Occipital lobe (tissue), 2 donors: ENCODE data around the gene MRPL20. TPM values are rescaled to one million over a fixed set of nuclear protein-coding genes. Genes with fewer than 3 reads are reported as not detected.
A peak's percentile ranks its signal among the peaks of the same experiment; 100 is the strongest.
"Not testable (repeated sequence)": the region's sequence is repeated elsewhere in the genome, so short reads cannot be mapped to it uniquely, and the experiment has no call there.

Experiments
- DNase-seq: peaks from one replicate; lab custom pipeline; 2025; lab: John Stamatoyannopoulos, UW
- total RNA-seq: library from RNA; depleted of rRNA; stranded (reverse); fragments of >200 nt; gene quantifications from one replicate; pipeline ENCODE4 v1.2.3, GENCODE V29; 2014

Gene MRPL20
- total RNA-seq, 1 donor from 2014 or later: 50.4 TPM

DNA sequence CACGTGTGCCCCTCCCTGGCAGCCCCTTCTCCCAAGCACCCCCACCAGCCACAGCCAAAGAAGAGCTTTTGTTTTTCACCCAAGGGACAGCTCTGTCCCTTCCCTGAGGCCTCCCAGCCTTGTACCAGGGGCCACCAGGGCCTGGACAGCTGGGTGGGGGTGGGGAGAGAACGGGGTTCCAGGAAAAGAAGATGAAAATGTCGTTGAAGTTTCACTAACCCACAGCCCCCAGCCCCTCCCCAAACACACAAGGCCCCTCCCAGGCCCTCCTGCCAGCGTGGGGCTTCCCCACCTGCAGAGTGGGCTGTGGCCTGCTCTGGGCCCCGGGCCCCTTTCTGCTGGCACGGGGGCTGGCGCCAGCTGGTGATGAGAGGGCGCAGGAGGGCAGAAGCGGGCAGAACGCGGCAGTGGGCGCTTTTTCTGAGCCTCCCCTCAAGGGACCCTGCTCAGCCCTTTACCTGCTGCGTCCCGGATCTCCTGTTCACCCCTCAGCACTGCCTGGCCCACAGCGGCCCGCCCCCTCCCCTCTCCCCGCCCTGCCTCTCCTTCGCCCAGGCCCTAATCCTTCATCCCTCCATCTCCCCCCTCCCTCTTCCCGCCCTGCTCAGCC lies 19.5 kb upstream of the MRPL20 start:
- DNase-seq: peak; percentile 61

DNA sequence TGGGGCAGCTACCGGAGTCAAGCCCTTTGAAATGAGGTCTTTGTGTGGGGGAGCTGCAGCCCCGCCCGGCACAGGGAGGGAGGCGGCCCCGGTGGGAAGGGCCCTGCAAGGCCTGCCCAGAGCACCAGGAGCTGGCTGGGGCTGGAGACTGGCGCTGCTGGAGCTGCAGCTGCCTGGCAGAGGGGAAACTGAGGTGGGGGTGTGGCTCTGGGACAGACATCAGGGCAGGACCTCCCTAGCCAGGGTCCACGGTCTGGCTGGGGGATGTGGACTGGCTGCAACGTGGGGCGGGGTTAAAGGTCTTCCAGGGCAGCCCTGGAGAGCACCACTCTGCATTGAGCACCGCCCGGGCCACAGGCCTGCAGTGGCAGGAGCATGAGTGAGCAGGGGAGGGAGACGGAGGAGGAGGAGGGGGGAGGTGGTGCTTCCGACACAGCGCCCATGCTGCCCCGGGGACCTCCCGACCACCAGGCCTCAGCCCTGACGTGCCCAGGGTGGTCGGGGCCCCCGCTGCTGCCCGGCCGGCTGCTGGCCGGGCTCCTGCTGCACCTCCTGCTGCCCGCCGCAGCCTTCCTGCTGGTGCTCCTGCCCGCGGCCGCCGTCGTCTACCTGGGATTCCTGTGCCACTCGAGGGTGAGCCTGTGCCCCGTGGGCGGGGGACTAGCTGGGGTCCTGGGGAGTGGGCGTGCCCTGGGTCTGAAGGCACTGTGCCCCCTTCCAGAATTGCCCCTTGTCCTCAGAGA lies 18.8 kb upstream of the MRPL20 start:
- DNase-seq: peak; percentile 64

DNA sequence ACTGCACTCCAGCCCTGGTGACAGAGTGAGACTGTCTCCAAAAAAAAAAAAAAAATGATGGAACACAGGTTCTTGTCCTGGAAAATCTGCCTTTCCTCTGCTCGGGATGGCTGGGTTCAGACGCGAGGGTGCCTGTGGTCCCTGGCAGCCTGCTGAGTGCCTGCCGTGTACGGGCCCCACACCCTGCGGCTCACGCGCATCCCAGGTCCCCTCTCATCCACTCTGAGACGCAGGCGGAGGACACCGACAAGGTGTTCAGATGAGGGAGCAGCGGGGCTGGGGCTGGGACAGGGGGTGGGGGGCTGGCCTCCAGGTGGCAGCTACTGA lies 18.3 kb upstream of the MRPL20 start:
- DNase-seq: no peak

DNA sequence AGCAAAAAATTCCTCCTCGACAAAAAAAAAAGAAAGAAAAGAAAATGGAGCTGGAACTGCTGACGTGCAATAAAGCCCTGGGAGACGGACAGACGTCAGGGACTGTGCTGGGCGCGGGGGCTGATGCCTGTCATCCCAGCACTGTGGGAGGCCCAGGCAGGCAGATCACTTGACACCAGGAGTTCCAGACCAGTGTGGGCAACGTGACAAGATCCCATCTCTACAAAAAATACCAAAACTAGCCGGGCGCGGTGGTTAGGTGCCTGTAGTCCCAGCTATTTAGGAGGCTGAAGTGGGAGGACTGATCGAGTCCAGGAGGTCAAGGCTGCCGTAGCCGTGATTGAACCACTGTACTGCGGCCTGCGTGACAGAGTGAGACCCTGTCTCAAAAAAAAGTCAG lies 17.6 kb upstream of the MRPL20 start:
- no peak for DNase-seq

DNA sequence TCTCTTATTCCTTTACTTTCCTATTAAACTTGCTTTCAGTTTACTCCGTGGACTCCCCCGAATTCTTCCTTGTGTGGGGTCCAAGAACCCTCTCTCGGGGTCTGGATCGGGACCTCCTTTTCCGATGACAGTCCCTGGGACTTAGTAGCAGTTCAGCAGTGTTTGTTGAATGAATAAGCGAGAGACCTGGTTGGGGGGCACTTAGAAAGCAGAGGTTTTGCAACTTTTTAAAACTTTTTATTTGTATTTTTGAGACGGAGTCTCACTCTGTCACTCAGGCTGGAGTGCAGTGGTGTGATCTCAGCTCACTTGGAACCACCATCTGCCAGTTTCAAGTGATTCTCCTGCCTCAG lies 16.1 kb upstream of the MRPL20 start:
- DNase-seq: no peak

DNA sequence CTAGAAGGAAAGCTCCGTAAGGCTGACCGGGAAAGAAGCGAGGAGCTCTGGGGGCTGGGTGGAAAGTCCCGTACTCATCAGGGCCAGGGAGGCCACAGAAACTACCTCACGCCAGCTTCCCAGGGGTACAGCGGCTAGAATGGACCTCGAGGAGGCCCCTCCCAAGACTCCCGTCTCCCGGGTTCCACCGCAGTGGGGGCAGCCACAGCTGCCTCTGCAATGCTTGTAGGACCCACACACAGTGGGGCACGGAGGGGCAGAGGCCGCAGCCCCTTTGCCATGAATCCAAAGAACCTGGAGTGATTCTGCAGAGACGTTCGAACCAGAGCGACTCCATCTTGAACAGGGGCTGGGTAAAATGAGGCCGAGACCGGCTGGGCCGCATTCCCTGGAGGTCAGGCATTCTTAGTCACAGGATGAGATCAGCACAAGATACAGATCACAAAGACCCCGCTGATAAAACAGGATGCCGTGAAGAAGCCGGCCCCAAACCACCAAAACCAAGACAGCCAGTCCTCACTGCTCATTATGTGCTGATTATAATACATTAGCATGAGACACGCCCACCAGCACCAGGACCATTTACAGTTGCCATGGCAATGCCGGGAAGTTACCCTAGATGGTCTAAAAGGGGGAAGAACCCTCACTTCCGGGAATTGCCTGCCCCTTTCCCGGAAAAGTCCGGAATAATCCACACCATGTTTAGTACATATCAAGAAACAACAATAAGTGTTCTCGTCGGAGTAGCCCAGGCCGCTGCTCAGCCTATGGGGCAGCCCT lies 15.6 kb upstream of the MRPL20 start:
- DNase-seq: no peak

DNA sequence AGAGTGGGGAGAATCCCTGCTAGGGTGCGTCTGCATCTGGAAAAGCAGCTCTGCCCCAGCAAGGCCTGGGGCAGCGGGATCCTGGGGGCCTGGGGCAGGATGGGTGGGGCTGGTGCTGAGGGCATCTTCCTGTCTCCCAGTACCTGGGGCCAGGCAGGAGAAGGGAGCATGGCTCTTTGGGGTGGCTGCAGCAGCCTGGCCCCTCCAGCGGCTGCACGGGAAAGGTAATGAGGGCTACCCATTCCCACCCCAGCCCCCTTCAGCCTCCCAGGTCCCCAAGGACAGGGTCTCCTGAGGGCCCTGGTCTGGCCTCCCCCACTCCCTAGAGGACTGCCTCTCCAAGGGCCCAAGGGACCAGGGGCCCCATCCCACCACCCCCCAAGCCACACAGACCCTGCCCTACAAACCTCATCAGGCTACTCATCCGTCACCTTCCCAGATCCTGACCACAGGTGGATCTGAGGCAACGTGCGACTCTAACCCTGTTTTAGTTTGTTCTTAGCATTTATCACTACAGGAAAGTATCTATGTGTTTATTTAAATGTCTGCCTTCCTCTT lies 14.9 kb upstream of the MRPL20 start:
- no peak for DNase-seq

DNA sequence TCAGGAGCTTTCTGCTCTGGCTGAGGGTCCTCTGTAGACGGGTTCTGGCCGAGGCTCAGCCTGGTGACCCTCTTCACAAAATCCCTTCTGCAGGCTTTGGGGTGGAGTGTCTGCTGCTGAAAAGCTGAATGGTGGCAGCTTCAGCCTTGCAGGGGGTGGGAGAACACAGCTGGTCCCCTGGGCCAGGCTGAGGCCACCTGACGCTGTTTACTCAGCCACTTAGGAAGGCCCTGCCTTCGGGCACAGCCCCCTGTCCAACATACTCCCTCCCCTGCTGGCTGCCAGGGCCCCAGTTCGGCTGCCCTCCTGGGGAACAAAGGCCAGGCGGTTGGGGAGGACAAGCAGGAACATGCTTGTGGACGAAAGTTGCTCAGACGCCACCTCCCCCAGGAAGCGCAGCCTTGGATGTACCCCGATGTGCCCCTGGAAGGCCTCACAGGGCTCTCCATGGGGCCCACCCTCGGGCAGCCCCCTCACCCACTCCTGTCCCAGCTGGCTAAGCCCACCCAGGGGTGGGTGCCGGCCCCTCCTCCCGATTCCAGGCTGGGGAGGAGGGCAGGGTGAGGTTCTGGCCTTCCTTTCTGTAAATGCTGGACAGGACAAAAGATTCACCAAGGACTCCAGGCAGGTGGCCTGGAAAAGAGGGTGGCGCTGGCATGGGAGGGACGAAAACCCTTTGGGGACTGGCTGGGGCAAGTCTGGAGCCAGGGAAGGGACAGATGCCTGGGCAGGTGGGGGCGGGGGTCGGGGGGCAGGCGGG lies 14.2 kb upstream of the MRPL20 start, which contains the start of gene ANKRD65:
ANKRD65 (minus strand) TSS at position 130 of the 760 bp plus-strand sequence. CDS start 271 bp downstream, outside the sequence.
- peak; percentile 72 for DNase-seq

DNA sequence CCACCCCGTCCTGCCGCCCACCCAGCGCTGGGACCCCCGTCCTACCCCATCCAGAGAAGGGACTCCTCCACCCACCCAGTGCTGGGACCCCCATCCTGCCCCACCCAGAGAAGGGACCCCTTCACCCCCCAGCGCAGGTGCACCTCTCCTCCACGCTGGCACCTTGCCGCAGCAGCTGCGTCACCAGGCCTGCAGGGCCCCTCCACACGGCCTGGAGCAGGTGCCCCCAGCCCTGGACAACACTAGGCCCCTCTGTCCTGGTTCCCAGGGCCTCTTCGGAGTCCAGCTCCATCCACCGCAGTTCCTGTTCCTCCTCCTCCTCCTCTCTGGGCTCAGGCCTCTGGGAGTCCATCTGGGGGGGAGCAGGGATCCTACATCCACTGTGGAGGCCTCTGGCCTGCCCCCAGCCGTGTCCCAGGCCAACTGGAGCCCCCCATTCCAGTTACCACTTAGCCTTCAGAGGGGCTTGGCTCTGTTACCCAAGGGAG lies 13.6 kb upstream of the MRPL20 start:
- DNase-seq: no peak

DNA sequence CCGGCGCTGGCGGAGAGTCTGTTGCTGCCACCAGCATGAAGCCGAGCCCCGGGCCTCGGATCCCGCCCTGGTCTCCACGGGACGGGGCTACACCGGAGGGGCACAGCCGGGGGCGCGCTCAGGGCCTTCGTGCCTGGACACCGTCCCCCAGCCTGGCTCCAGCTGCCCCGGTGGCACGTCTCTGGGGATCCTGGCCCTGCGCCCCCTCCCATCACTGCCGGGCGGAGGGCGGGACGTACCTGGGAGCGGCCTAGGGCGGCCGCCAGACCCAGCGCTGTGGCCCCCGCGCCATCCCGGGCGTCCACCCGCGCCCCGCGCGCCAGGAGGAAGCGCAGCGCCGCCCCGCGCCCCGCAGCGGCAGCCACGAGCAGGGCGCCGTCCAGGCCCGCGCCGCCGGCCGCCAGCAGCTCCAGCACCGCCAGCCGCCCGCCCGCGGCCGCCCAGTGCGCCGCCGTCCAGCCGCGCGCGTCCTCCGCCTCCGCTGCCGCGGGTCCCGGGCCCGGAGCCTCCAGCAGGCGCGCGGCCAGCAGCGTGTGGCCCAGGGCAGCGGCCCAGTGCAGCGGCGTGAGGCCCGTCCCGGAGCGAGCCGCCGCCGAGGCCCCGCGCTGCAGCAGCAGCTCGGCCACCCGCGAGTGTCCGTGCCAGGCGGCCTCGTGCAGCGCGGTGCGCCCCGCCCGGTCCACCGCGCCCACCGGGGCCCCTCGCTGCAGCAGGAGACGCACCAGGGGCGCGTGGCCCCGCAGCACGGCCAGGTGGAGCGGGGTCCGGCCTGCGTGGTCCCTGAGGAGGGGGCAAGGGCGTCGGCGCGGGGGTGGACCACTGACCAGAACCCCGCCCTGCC lies 12.9 kb upstream of the MRPL20 start:
- DNase-seq: no peak

DNA sequence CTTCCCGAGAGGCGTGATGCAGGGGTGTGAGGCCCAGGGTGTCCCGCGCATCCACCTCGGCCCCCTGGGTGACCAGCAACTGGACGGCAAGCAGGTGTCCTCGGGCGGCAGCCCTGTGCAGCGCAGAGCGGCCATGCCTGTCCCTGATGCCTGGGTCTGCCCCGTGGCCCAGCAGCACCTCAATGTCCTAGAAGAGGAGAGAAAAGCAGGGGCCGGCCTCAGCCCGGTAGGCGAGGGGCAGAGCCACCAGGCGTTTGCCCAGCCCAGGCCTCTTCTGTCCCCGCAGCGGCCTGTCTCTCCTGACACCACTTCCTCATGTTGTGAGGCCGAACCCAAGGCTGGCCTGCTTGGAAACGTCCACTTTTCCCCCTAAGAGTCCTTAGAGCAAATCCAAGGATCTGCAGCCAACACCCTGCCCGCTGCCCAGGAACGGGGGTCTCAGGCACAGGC lies 12.3 kb upstream of the MRPL20 start:
- no peak for DNase-seq

DNA sequence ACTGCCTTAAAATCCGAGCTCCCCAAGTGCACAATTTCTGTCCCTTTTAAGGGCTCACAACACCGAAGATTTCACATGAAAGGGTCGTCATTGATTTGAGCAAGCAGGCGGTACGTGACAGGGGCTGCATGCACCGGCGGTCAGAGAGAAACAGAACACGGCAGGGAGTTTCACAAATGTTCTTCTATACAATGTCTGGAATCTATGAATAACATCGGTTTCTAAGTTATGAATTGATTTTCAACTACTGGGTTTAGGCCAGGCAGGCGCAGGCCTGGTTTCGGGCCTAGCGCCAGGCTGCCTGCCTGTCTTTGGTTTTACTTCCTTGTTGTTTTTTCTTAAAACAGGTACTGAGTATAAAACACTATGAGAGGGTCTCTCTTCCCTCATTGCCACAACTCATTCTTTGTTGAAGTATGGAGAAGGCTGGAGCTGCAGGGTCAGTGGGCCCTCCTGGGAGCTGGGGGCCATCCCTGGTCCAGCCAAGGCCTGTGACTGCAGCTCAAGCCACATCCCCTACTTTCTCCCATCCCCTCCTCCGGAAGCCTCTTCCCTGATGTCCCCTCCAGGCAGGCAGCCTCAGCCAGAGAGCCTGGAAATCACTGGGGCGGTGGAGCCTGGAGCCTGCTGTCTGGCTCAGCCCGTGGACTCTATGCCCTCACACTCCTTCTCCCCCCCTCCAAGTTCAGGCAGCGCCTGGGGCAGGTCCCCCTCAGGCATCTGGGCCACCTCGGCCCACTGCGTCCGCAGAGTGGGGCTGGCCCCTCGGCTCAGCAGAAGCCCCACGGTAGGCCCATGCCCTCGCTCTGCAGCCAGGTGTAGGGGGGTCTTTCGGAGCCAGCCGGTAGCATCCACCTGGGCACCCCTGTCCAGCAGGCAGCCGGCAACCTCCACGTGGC lies 11.6 kb upstream of the MRPL20 start:
- no peak for DNase-seq

DNA sequence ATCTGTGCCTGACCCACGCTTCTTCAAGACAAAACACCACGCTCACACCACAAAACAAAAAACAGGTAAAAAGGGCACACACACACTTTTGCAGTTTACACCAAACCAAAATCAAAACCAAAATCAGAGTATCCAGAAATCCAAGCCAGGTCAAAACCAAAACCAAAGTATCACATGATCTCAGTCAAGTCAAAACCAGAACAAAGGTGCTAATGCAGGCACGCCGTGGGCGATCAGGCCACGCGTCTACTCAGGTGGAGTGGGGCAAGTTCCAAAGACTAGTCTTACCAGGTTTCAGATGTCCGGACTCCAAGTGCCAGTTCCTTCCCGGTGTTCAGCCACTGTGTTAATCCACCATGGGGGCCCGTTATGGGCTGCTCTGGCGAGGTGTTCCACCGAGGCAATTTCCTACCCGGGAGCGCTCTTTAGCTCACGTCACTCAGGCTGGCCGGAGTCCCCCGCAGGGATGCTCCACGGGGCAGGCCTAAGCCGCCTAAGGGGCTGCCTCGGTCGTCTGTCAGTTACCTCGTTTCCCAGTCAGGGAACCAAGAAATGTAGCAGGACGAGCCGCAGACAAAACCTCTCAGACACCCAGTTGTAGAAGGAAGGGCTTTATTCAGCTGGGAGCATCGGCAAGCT lies 10.9 kb upstream of the MRPL20 start:
- not testable (repeated sequence) for DNase-seq

DNA sequence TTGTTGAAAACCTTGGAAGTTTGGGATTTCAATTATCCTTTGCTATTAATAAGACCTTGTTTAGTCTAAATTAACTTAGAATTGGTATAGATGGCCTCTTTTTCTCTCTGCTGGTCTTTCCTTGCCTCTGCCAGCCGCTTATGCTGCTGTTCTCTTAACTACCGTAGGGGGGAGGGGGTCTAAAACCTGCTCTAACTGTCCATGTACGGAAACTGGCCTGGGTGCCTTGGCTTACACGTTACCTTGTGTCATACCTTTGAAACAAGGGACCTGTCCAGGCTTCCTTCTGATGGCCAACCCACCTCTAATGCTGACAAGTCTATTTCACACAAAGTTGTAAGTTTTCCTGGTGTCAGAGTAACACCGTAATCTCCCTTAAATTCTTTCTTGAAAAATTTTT lies 10.3 kb upstream of the MRPL20 start:
- not testable (repeated sequence) for DNase-seq

DNA sequence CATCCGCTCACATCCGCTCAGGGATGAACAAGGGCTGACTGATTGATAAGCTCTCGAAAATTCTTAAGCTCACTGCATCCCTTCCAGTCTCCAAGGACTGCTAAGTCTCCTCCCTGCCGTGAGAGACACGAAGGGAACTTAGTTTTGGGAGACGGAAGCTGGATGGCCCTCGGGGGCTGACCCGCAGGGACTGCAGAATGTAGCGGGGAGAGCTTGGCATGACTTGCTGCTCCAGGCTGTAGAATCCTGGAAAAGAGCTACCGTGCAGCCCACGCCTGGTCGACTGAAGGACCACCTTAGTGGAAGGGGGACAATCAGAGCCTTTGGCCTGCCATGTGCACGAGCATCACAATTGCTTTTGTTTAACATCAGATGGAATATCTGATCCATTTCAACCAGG lies 8.7 kb upstream of the MRPL20 start:
- no peak for DNase-seq

DNA sequence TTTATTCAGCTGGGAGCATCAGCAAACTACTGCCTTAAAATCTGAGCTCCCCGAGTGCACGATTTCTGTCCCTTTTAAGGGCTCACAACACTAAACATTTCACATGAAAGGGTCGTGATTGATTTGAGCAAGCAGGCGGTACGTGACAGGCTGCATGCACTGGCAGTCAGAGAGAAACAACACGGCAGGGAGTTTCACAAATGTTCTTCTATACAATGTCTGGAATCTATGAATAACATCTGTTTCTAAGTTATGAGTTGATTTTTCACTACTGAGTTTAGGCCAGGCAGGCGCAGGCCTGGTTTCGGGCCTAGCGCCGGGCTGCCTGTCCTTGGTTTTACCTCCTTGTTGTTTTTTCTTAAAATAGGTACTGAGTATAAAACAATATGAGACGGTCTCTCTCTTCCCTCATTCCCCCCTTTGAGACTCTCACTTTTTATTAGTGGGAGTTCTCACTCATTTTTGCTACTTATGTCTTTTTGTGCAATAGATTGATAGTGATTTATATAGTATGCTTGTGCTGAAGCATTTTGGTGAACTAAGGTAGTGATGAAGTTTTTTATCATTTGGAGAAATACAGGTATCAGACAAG lies 5.3 kb upstream of the MRPL20 start:
- DNase-seq: not testable (repeated sequence)

DNA sequence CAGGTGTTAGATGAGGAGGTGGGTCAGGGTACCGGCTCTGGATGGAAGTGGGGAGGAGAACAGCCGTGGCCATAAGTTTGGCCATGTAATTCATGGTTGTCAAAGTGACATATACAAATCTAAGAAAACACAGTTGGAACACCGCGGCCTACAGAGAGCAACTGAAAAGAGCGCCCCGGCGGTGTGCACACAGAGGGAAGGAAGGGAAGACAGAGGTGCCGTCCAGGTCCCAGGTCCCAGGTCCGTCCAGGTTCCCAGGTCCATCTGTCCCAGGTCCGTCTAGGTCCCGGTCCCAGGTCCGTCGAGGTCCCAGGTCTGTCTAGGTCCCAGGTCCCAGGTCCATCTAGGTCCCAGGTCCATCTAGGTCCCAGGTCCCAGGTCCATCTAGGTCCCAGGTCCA lies 4.5 kb upstream of the MRPL20 start:
- DNase-seq: no peak

DNA sequence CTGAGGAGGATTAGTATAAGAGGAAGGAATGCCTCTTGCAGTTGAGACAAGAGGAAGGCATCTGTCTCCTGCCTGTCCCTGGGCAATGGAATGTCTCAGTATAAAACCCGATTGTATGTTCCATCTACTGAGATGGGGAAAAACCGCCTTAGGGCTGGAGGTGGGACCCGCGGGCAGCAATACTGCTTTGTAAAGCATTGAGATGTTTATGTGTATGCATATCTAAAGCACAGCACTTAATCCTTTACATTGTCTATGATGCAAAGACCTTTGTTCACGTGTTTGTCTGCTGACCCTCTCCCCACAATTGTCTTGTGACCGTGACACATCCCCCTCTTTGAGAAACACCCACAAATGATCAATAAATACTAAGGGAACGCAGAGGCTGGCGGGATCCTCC lies 3.1 kb upstream of the MRPL20 start:
- DNase-seq: not testable (repeated sequence)
